Cardiac septum (tissue), 1 donor: ENCODE results near the gene LILRB3. TPM values are rescaled to one million over a fixed set of nuclear protein-coding genes. Genes with fewer than 3 reads are reported as not detected.
"Not testable (repeated sequence)": the region's sequence is repeated elsewhere in the genome, so short reads cannot be mapped to it uniquely, and the experiment has no call there.

ENCODE experiments used
- DNase-seq: peaks from one replicate; pipeline ENCODE4 v3.0.0-alpha.2; 2020; ENCODE audit warnings: low spot score
- intact Hi-C: fragments of 100-400 bp; cut with DNase I; formaldehyde crosslinking; loops from one replicate; pipeline ENCODE4 v1.14.0; 2022
- long read RNA-seq: library from polyadenylated mRNA; unstranded; transcript quantifications from one replicate; pipeline ENCODE4 v2.0.0, GENCODE V29; 2021
- total RNA-seq: library from RNA; stranded (reverse); fragmentation: NEBNext Ultra II Directional; extraction: Animal tissue kit (Norgen Biotek cat#: 25700); gene quantifications from one replicate; pipeline ENCODE4 v1.2.1, GENCODE V29; 2021
- donor health status: DM: no; HTN: no; CAD: no.

The LILRB3 gene
- 2.7 TPM for total RNA-seq
- long read RNA-seq, partial matches to known transcripts, result 0 of 4 reads
- long read RNA-seq, other reads (novel, unspliced or antisense), result 4 of 4 reads

GRCh38 chr19:54222474-54223276 lies at the start of gene LILRB3:
Gene LILRB3, minus strand, starts transcription at chr19:54223007. Its CDS starts 31 bp downstream, at chr19:54222976.
- intact Hi-C loops, DNase-seq: not testable (repeated sequence)

GRCh38 chr19:54272181-54272580 lies 49.4 kb upstream of the LILRB3 start:
- not testable (repeated sequence) for DNase-seq

GRCh38 chr19:54271587-54271986 lies 48.8 kb upstream of the LILRB3 start:
- intact Hi-C loops, DNase-seq: not testable (repeated sequence)

More at GRCh38 chr19:54272181-54272580, 49.4 kb upstream of the LILRB3 start:
- intact Hi-C loops, result not testable (repeated sequence)

- intact Hi-C loops, result no loop called here
- no peak for DNase-seq
These were observed 48.3 kb upstream of the LILRB3 start for GRCh38 chr19:54271106-54271505.

GRCh38 chr19:54268936-54269335 lies 46.1 kb upstream of the LILRB3 start:
- intact Hi-C loops, result no loop called here
- DNase-seq, result no peak

GRCh38 chr19:54266133-54266532 lies 43.3 kb upstream of the LILRB3 start:
- DNase-seq, result peak; percentile 81
- intact Hi-C loops, result no loop called here

GRCh38 chr19:54262470-54262869 lies 39.7 kb upstream of the LILRB3 start:
- intact Hi-C loops, result no loop called here
- no peak for DNase-seq

- intact Hi-C loops, result no loop called here
- DNase-seq, result no peak
These were observed 39.3 kb upstream of the LILRB3 start for GRCh38 chr19:54262066-54262465.

- intact Hi-C loops, result no loop called here
These were observed 34.3 kb upstream of the LILRB3 start, which contains the start of gene LILRB5 for GRCh38 chr19:54257116-54257480. Gene LILRB5, minus strand, starts transcription at chr19:54257273. Its CDS starts 80 bp downstream, at chr19:54257193.

GRCh38 chr19:54256250-54257115 lies 33.7 kb upstream of the LILRB3 start:
- intact Hi-C loops, result no loop called here
- DNase-seq, result no peak

More at GRCh38 chr19:54257116-54257480, 34.3 kb upstream of the LILRB3 start, which contains the start of gene LILRB5:
- no peak for DNase-seq

- DNase-seq, result no peak
- intact Hi-C loops, result no loop called here
These were observed 32.4 kb upstream of the LILRB3 start for GRCh38 chr19:54255105-54255775.

- DNase-seq, result no peak
- intact Hi-C loops, result no loop called here
These were observed 31.5 kb upstream of the LILRB3 start for GRCh38 chr19:54254195-54254906.

- intact Hi-C loops, result no loop called here
- DNase-seq, result no peak
These were observed 30.8 kb upstream of the LILRB3 start for GRCh38 chr19:54253331-54254194.

- no peak for DNase-seq
- intact Hi-C loops, result no loop called here
These were observed 30.0 kb upstream of the LILRB3 start for GRCh38 chr19:54252845-54253244.

GRCh38 chr19:54252243-54252642 lies 29.4 kb upstream of the LILRB3 start:
- no peak for DNase-seq
- intact Hi-C loops, result no loop called here

- DNase-seq, result peak; percentile 84
- intact Hi-C loops, result no loop called here
These were observed 25.3 kb upstream of the LILRB3 start for GRCh38 chr19:54248016-54248601.

GRCh38 chr19:54247106-54247930 lies 24.5 kb upstream of the LILRB3 start:
- no peak for DNase-seq
- intact Hi-C loops, result no loop called here
